IPS DF 19.7 (cell line): ENCODE measurements around the gene NAA16.

Experiments
- DNase-seq: peaks from one replicate; pipeline ENCODE4 v3.0.0-alpha.2; 2013; ENCODE audit warnings: low read depth, low spot score

Gene NAA16

DNA sequence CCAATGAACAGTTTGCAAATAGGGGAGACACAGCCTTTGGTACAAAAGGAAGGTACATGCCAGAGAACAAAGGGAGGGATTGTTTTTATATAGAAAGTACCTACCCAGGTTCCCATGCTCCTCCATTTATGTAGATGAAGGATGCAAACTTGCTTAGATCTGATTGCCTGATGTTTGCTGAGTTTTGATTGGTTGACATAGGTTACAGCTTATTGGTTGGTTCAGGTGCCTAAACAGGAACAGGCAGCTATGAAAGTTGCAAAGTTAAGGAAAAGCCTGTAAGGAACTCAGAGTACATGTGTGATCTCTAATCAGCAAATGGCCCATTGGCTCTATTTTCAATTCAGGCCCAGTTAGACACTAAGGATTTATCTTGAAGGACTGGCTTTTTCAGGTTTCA lies 6.5 kb upstream of the NAA16 start:
- DNase-seq: no peak

- DNase-seq: no peak
Measured at GRCh38 chr13:41306271-41307145, 4.6 kb upstream of the NAA16 start.

- DNase-seq: no peak
Measured at GRCh38 chr13:41307884-41308640, 3.0 kb upstream of the NAA16 start.

- no peak for DNase-seq
Measured at GRCh38 chr13:41311406-41312175, 524 bp downstream of the NAA16 start.

GRCh38 chr13:41312176-41312500 lies 1.1 kb downstream of the NAA16 start:
- no peak for DNase-seq

DNA sequence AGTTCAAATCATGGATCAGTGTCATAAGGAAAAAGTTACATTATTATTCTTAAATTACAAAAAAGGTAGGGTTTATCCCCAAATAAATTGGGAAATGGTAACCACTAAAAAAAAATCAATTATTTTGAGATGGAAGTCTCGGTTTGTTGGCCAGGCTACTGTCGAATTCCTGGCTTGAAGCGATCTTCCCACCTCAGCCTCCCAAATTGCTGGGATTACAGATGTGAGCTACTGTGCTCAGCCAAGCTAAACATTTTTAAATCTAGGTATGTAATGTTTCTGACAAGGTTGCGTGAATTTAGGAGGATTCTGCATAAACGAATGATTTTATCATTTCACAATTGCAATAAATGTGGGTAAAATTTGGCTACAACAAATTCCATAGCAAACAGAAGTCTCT lies 2.0 kb downstream of the NAA16 start:
- no peak for DNase-seq

DNA sequence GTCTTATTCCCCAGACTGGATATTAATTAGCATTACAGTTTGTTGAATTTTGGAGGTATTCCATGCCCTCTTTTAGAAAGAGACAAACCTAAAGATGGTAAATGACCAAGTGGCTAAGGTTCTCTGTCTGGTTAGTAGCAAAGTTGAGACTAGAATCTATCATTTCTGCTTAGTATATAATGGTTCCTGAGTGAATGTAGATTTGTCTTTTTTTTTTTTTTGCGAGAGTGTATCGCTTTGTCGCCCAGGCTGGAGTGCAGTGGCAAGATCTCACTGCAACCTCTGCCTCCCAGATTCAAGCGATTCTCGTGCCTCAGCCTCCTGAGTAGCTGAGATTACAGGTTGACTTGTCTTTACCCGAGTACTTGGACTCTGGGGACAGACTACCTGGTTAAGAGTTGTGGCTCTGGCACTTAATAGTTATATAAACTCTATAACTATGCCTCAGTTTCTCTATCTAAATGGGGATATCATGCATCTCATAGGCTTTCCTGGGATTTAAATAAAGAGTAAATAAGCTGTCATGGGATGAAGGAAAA lies 2.7 kb downstream of the NAA16 start:
- no peak for DNase-seq

- no peak for DNase-seq
Measured at GRCh38 chr13:41315443-41316047, 4.5 kb downstream of the NAA16 start.

- DNase-seq: no peak
Measured at GRCh38 chr13:41317243-41317642, 6.2 kb downstream of the NAA16 start.

GRCh38 chr13:41325752-41326151 lies 14.7 kb downstream of the NAA16 start:
- DNase-seq: no peak

GRCh38 chr13:41326661-41327060 lies 15.6 kb downstream of the NAA16 start:
- DNase-seq: no peak

- no peak for DNase-seq
Measured at GRCh38 chr13:41327994-41328790, 17.1 kb downstream of the NAA16 start.

- no peak for DNase-seq
Measured at GRCh38 chr13:41332829-41333228, 21.8 kb downstream of the NAA16 start.

DNA sequence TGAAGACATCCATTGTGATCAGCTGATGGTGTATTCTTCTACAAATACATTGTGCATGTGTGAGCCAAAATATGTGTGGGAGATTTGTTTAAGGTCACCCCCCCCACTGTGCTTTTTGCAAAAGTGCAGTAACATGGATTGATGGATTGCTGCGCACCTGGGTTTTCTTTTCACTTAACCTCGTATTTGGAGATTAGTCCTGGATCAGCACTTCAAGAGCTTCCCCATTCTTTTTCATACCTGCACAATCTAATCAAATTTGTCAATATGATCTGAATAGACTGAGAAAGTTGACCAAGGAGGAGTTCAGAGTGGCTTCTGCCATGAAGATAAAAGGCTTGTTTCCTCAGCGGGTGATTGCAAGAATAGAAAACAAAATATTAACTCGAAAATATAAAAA lies 23.7 kb downstream of the NAA16 start:
- DNase-seq: no peak

DNA sequence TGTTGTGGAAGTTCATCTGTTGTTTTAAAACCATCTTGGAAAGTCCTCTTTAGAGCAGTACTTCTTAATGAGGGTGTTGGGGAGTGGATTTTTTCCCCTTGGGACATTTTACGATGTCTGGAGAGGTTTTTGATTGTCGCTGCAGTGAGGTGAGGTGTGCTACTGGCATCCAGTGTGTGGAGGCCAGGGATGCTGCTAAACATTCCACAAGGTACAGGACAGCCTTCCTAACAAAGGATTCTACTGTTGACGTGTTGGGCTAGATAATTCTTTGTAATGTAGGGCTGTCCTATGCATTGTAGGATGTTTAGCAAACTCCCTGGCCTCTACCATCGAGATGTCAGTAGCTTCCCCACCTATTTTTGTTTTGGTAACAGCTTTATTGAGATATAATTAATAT lies 33.3 kb downstream of the NAA16 start:
- no peak for DNase-seq

GRCh38 chr13:41345165-41345913 lies 34.3 kb downstream of the NAA16 start:
- DNase-seq: no peak

DNA sequence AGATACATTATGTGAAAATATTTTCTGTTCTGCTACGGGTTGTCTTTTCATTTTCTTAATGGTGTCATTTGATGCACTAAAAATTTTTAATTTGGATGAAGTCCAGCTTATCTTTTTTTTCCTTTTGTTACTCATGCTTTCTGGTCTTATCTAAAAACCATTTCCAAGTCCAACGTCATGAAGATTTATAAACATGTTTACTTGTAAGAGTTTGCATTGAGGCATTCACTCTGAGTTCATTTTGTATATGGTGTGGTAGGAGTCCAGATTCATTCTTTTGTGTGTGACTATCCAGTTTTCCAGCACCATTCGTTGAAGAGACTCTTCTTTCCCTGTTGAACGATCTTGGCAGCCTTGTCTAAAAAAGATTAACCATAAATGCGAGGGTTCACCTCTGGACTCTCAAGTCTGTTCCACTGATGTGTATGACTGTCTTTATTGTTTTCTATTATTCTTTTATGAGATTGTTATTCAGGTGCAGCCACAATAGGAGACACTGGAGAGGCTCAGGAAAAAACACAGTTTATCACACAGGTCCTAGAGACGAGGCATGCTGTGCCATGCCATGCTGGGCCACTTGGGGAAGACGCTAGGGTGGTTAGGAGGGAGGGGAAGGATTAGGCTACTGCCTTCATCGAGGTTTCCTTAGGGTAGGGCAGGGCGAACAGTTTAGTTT lies 35.0 kb downstream of the NAA16 start:
- DNase-seq: no peak

- DNase-seq: no peak
Measured at GRCh38 chr13:41352935-41353840, 42.1 kb downstream of the NAA16 start.
